Endothelial cell of umbilical vein (primary cell): ENCODE results near the gene FGF12. TPM values are rescaled to one million over a fixed set of nuclear protein-coding genes. Genes with fewer than 3 reads are reported as not detected.
A peak's percentile ranks its signal among the peaks of the same experiment; 100 is the strongest.

ENCODE experiments used
- BruUV-seq: library from RNA; stranded (reverse); fragments of 400-500 nt; replicated peaks from 2 replicates; lab custom pipeline; 2021; lab: Mats Ljungman, UMichigan
- CTCF ChIA-PET: fragments of 300-600, 350-600 bp; sonication (Branson Sonifier 250); formaldehyde crosslinking; loops from one replicate; lab custom pipeline; 2021; ENCODE audit warnings: antibody characterized with exemption, inconsistent platforms; lab: Charles Lee
- POLR2A ChIA-PET: fragments of 300-600, 350-600 bp; sonication (Branson Sonifier 250); formaldehyde crosslinking; loops from one replicate; lab custom pipeline; 2021; ENCODE audit warnings: antibody characterized with exemption, inconsistent platforms; lab: Charles Lee
- DNase-seq: peaks from one replicate; pipeline ENCODE4 v3.0.0-alpha.2; 2011; ENCODE audit warnings: low read depth, low spot score
- FAIRE-seq: peaks from 2 replicates; lab custom pipeline; 2011; peaks lifted over from hg19 to GRCh38; lab: Jason Lieb, UNC
- H2AFZ ChIP-seq: 2 replicates; pipeline ENCODE4 v1.6.0; 2012; ENCODE audit warnings: low read depth, low read length, control low read depth, inconsistent platforms
- H3K27ac ChIP-seq: 2 replicates; pipeline ENCODE4 v1.5.1; 2011; ENCODE audit warnings: low read depth, mild to moderate bottlenecking, control low read depth, low read length, moderate library complexity; ENCODE audit not compliant: insufficient read depth
- H3K27me3 ChIP-seq, 2 experiments: 2 replicates each; pipeline versions ENCODE4 v1.6.0 to v1.6.1; 2011; ENCODE audit warnings: low read length in 2 of 2, mixed read lengths in 1 of 2; ENCODE audit not compliant: control insufficient read depth in 2 of 2, insufficient read depth in 2 of 2
- H3K36me3 ChIP-seq, 2 experiments: 2 replicates in 1 of 2; 3 replicates in 1 of 2; pipeline ENCODE4 v1.5.1; 2011; ENCODE audit warnings: low read length in 2 of 2, mild to moderate bottlenecking in 1 of 2, moderate library complexity in 1 of 2; ENCODE audit not compliant: control insufficient read depth in 2 of 2, insufficient read depth in 2 of 2; ENCODE audit errors: extremely low read depth in 1 of 2
- H3K4me1 ChIP-seq: 3 replicates; pipeline ENCODE4 v1.5.1; 2011; ENCODE audit warnings: mild to moderate bottlenecking, low read length; ENCODE audit not compliant: control insufficient read depth, insufficient read depth; ENCODE audit errors: extremely low read depth
- H3K4me2 ChIP-seq: 2 replicates; pipeline ENCODE4 v1.6.1; 2011; ENCODE audit warnings: low read length, control low read depth, mixed read lengths; ENCODE audit not compliant: insufficient read depth
- H3K4me3 ChIP-seq, 3 experiments: fragments of 200-600 bp in 1 of 3; sonication (generic), shearing (Covaris generic) in 1 of 3; replicated peaks in 1 of 3; 2 replicates each; pipeline ENCODE4 v1.5.1; 2011 to 2016; ENCODE audit warnings: control low read depth in 3 of 3, low read length in 3 of 3, mild to moderate bottlenecking in 2 of 3, inconsistent platforms in 1 of 3, low read depth in 1 of 3, moderate library complexity in 1 of 3; ENCODE audit not compliant: insufficient read depth in 1 of 3
- H3K79me2 ChIP-seq: 2 replicates; pipeline ENCODE4 v1.6.0; 2012; ENCODE audit warnings: low read length, inconsistent platforms; ENCODE audit not compliant: control insufficient read depth, insufficient read depth
- H3K9ac ChIP-seq: replicated peaks from 2 replicates; pipeline ENCODE3; 2011; ENCODE audit warnings: low read length, control low read depth; ENCODE audit not compliant: insufficient read depth; ENCODE audit errors: extremely low read depth
- H3K9me1 ChIP-seq: replicated peaks from 3 replicates; pipeline ENCODE4 v1.6.0; 2011; ENCODE audit warnings: mild to moderate bottlenecking, low read length; ENCODE audit not compliant: control insufficient read depth, insufficient read depth; ENCODE audit errors: extremely low read depth
- H3K9me3 ChIP-seq: replicated peaks from 2 replicates; pipeline ENCODE4 v1.5.1; 2012; ENCODE audit warnings: low read length, inconsistent platforms; ENCODE audit not compliant: control insufficient read depth, insufficient read depth
- H4K20me1 ChIP-seq: replicated peaks from 2 replicates; pipeline ENCODE3; 2011; ENCODE audit warnings: mild to moderate bottlenecking, low read length; ENCODE audit not compliant: control insufficient read depth, insufficient read depth; ENCODE audit errors: extremely low read depth
- EZH2 ChIP-seq: IDR thresholded peaks from 2 replicates; pipeline ENCODE4 v1.6.1; 2012; ENCODE audit warnings: borderline replicate concordance, low read depth, mild to moderate bottlenecking, moderate library complexity, low read length, inconsistent platforms; ENCODE audit not compliant: severe bottlenecking
- FOS ChIP-seq: IDR thresholded peaks from 2 replicates; pipeline ENCODE4 v1.6.1; 2011; ENCODE audit warnings: mild to moderate bottlenecking, low read length, moderate library complexity, borderline replicate concordance; ENCODE audit not compliant: insufficient read depth
- GATA2 ChIP-seq: IDR thresholded peaks from 2 replicates; pipeline ENCODE4 v1.7.0; 2011; ENCODE audit warnings: low read depth, mild to moderate bottlenecking, moderate library complexity, mixed read lengths, low read length; ENCODE audit not compliant: insufficient read length, insufficient read depth
- JUN ChIP-seq: IDR thresholded peaks from 2 replicates; pipeline ENCODE4 v1.6.1; 2011; ENCODE audit warnings: borderline replicate concordance, low read depth; ENCODE audit not compliant: insufficient read length, insufficient read depth
- MYC ChIP-seq: IDR thresholded peaks from one replicate; pipeline ENCODE4 v1.6.1; 2011; ENCODE audit warnings: mild to moderate bottlenecking, low read depth, low read length
- POLR2A ChIP-seq: IDR thresholded peaks from 2 replicates; pipeline ENCODE4 v1.6.1; 2012; ENCODE audit warnings: low read depth, mild to moderate bottlenecking, control low read depth, low read length
- POLR2AphosphoS5 ChIP-seq: IDR thresholded peaks from 2 replicates; pipeline ENCODE4 v1.6.1; 2012; ENCODE audit warnings: low read depth, mild to moderate bottlenecking, control low read depth, low read length, moderate library complexity; ENCODE audit not compliant: insufficient read depth
- dilution Hi-C: fragments of 300-500 bp; cut with MboI; formaldehyde crosslinking; loops from one replicate; pipeline ENCODE4 v1.15.0; 2019; ENCODE audit warnings: low sequenced_read_pairs; ENCODE audit not compliant: extremely low pct_ligation_motif_present
- intact Hi-C: fragments of 100-400 bp; cut with micrococcal nuclease; formaldehyde crosslinking; loops from one replicate; pipeline ENCODE4 v1.10.0; 2022
- polyA plus RNA-seq, 4 experiments: library from polyadenylated mRNA; depleted of rRNA in 3 of 4; stranded (reverse) in 3 of 4; unstranded in 1 of 4; fragments of >200 nt; gene quantifications; 2 replicates each; pipeline versions ENCODE4 v1.2.1 to v1.2.3, GENCODE V29; 2011 to 2012; ENCODE audit warnings: missing spikeins in 1 of 4
- total RNA-seq: library from RNA; stranded (reverse); gene quantifications from 2 replicates; pipeline ENCODE4 v1.2.3, GENCODE V29; 2021
- TF ChIP-seq, protein P1 (sequence below), 2 donors: IDR thresholded peaks; 1 replicate in 1 of 2; 2 replicates in 1 of 2; pipeline ENCODE4 v1.5.1; 2011; ENCODE audit warnings: low read length in 2 of 2, mild to moderate bottlenecking in 2 of 2, moderate library complexity in 2 of 2, control low read depth in 1 of 2, inconsistent platforms in 1 of 2, low read depth in 1 of 2; ENCODE audit not compliant: insufficient read depth in 1 of 2; ENCODE audit errors: extremely low read depth in 1 of 2
- TF ChIP-seq, protein P2 (sequence below): IDR thresholded peaks from 2 replicates; pipeline ENCODE4 v1.6.1; 2011; ENCODE audit not compliant: insufficient read depth, insufficient read length

FGF12 gene
- total and polyA plus RNA-seq, 2 donors (not counting 3 experiments of a cell fraction or from before 2014, with no cell fraction given): 0.72 to 2.5 TPM

DNA sequence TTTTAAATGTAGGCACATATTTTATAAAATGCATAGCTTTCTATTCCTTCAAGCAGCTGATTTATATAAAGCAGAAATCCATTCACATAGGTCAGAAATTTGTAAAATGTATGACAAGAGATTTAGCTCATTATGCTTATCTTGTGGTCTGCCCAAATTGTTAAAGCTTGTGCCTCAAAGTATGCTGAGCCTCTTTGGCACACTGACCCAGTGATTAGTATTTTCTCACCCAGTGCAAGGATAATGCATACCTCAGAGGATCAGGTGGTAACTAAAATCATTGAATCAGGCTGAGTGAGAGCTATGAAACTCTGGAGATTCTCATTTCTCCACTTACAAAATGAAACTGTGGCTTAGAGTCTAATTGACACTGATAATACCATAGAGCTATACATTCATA lies 533.3 kb downstream of the FGF12 start:
- POLR2A ChIA-PET: no interaction called here
- H3K9me3 ChIP-seq: no peaks in the 10 kb centered on the region
- no peaks in the 10 kb centered on the region for H3K27me3 ChIP-seq
- H3K9ac ChIP-seq: no peak overlapping the region
- no peaks in the 10 kb centered on the region for H4K20me1 ChIP-seq
- no peak overlapping the region for H3K4me2 ChIP-seq
- H2AFZ ChIP-seq: no peak overlapping the region
- no peak overlapping the region for H3K4me3 ChIP-seq
- no peak for DNase-seq
- H3K36me3 ChIP-seq: no peaks in the 10 kb centered on the region
- CTCF ChIA-PET: interaction anchor here (0.7 to 2.5 kb wide), 4 partner anchors 8 to 250 kb away, joined by 3 to 14 read pairs (median 7); no protein-coding TSS in a partner anchor
- no TSS peak for BruUV-seq
- no peaks in the 10 kb centered on the region for H3K79me2 ChIP-seq
- no peaks in the 10 kb centered on the region for H3K9me1 ChIP-seq
- dilution Hi-C loops (no loop called here), intact Hi-C loops (no loop called here)
- TF ChIP-seq MYC (no peak), EZH2 (no peak), GATA2 (no peak)
- no peak for FAIRE-seq
- H3K27ac ChIP-seq: no peak overlapping the region
- no peaks in the 10 kb centered on the region for H3K4me1 ChIP-seq

DNA sequence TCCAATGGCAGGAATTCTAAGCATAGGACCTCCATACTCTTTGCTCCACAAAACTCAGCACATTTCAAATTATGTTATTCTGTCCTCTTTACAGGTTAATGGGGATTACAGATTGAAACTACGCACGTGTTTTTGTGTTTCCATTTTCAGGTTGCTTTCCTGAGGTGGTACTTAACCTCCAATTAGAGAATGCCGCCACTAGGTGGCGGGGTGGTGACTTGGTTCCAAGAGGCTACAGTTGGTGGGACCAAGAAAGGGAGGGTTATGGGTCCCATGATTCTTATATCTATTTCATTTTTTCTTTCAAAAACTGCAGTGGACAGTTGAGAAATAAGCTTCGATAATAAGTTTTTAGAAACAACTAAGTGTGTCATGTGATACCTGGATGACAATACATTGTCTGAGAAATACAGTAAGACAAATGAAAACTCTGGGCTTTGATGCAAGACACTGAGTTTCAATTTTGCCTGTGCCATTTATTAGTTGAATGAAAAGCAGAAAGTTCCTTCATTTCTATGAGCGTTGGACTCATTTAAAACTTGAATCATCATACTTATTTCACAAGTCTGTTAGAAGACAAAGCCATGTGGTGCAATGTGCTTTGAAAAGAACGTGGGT lies 539.0 kb downstream of the FGF12 start:
- intact Hi-C loops: loop anchor here (1.0 to 10.0 kb wide), 4 partner anchors 219 to 1044 kb away; no protein-coding TSS in a partner anchor
- H3K9ac ChIP-seq: no peak overlapping the region
- DNase-seq (peak; percentile 46), FAIRE-seq (no peak)
- no peak overlapping the region for H2AFZ ChIP-seq
- H3K9me1 ChIP-seq: no peaks in the 10 kb centered on the region
- H3K4me2 ChIP-seq: peak overlapping the region; percentile 17
- H3K79me2 ChIP-seq: no peaks in the 10 kb centered on the region
- H3K36me3 ChIP-seq: no peaks in the 10 kb centered on the region
- no peak overlapping the region for H3K4me3 ChIP-seq
- dilution Hi-C loops: no loop called here
- TF ChIP-seq EZH2 (no peak), POLR2A (no peak), POLR2AphosphoS5 (no peak), FOS (no peak), GATA2 (no peak), JUN (no peak)
- TF ChIP-seq, protein P1, sequence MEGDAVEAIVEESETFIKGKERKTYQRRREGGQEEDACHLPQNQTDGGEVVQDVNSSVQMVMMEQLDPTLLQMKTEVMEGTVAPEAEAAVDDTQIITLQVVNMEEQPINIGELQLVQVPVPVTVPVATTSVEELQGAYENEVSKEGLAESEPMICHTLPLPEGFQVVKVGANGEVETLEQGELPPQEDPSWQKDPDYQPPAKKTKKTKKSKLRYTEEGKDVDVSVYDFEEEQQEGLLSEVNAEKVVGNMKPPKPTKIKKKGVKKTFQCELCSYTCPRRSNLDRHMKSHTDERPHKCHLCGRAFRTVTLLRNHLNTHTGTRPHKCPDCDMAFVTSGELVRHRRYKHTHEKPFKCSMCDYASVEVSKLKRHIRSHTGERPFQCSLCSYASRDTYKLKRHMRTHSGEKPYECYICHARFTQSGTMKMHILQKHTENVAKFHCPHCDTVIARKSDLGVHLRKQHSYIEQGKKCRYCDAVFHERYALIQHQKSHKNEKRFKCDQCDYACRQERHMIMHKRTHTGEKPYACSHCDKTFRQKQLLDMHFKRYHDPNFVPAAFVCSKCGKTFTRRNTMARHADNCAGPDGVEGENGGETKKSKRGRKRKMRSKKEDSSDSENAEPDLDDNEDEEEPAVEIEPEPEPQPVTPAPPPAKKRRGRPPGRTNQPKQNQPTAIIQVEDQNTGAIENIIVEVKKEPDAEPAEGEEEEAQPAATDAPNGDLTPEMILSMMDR (IDR thresholded peaks at IDR 0.05; ENCODE audit: extremely low read depth in 1 of 2, insufficient read depth in 1 of 2, low read depth in 1 of 2, low read length in 2 of 2): peak; percentile 72 to 73
- TF ChIP-seq, protein P2, sequence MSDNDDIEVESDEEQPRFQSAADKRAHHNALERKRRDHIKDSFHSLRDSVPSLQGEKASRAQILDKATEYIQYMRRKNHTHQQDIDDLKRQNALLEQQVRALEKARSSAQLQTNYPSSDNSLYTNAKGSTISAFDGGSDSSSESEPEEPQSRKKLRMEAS: no peak
- no peaks in the 10 kb centered on the region for H3K9me3 ChIP-seq
- H3K4me1 ChIP-seq: peaks cover 13% of the 10 kb centered on the region
- H3K27me3 ChIP-seq: no peaks in the 10 kb centered on the region
- CTCF ChIA-PET: interaction anchor here (1.1 to 4.5 kb wide), 8 partner anchors 11 to 766 kb away, joined by 3 to 101 read pairs (median 7); no protein-coding TSS in a partner anchor
- POLR2A ChIA-PET: no interaction called here
- no TSS peak for BruUV-seq
- no peak overlapping the region for H3K27ac ChIP-seq
- no peaks in the 10 kb centered on the region for H4K20me1 ChIP-seq
